ENCODE results near the gene CLIC3. TPM values are rescaled to one million over a fixed set of nuclear protein-coding genes. Genes with fewer than 3 reads are reported as not detected.

CLIC3 gene, protein sequence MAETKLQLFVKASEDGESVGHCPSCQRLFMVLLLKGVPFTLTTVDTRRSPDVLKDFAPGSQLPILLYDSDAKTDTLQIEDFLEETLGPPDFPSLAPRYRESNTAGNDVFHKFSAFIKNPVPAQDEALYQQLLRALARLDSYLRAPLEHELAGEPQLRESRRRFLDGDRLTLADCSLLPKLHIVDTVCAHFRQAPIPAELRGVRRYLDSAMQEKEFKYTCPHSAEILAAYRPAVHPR
- total RNA-seq = not detected

DNA sequence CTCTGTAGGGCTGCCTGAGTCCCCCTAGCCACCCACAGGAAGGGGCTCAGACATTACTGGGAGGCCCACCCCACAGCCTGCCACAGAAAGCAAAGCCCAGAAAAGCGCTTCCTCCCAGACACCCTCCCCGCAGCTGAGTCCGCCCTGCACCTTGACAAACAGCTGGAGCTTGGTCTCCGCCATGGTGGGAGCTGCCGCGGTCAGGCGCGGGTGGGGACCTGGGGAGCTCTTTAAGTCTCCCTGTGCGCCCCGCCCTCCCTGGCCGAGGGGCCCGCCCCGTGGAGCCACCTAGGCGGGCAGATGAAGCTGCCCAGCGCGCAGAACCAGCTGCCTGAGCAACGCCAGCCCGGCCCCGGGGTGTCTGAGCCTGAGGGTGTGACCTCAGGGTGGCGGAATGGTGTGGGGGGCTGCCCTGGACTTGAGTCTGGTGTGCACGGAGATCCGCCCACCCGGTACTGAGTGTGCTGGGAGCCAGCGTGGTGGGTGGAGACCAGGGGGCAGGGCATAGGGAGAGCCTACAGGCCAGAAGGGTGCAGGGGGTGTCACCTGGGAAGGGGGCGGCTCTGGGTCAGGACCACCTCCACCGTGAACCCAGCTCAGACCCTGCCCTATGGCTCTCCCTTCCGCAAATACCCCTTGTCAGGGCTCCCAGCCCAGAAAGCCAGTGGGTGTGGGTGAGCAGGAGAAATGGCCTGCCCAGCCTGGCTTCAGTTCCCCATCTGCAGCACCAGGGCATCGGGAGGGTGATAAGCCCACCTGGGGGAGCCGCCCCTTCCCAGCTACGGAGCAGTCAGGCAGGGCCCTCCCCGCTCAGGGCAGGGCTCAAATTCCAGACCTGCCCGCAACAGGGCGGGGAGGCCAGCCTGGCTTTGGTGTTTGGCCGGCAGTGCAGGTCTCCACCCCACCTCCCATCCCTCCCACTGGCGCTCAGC lies at the start of gene CLIC3:
CLIC3 (minus strand) TSS at position 208 of the 932 bp plus-strand sequence; CDS start at position 183, 25 bp downstream.
- intact Hi-C loops (cut with micrococcal nuclease) = no loop called here
- Mint-ChIP-seq H3K27me3 (ENCODE audit: low read depth) (peaks cover 13% of the 10 kb centered on the region), H3K9me3 (no peaks in the 10 kb centered on the region), H3K27ac (no peak within 1 kb of the TSS), H3K36me3 (ENCODE audit: low read depth) (peaks cover 9% of the 10 kb centered on the region), H3K4me1 (ENCODE audit: low read depth) (peaks cover 21% of the 10 kb centered on the region), H3K4me3 (no peak within 1 kb of the TSS)
- no peak for DNase-seq
- CTCF ChIA-PET = interaction anchor here (0.8 to 1.6 kb wide), 2 partner anchors 33 to 50 kb away, joined by 5 to 15 read pairs; no protein-coding TSS in a partner anchor

DNA sequence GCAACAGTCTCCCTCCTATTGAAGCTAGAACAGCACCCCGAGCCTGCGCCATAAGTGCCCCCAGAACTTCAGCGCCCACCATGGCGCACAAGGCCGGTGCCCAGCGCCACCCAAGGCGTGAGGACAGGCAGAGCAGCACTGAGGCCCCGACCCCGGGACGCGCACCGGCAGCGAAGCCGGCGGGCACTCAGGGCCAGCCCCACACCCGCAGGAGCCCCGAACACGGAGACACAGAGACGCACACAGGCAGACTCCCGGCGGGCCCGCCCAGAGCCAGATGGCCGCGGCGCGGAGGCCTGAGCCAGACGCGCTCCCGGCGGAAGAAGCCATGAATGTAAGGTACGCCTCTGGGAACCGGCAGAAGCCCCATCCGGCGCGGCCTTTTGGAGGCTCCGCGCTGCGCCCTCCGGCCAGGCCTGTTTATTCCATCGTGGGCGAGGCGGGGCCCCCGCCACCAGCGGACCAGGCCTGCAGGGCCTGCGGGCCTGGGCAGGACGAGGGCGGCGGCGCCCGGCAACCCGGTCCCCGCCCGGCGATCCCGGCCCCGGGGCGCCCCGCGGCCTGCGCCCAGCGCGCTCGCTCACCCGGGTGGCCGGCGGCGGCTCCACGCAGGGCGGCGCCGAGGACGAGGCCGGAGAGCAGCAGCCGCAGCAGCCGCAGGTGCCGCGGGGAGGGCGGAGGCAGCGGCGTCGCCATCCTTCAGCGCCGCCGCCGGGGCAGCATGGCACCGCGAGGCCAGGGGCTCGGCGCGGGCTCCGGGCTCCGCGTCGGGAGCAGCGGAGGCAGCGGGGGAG lies 49.1 kb upstream of the CLIC3 start:
- Mint-ChIP-seq H3K9me3 (no peaks in the 10 kb centered on the region), H3K4me3 (peak overlapping the region; percentile 50), H3K4me1 (ENCODE audit: low read depth) (peaks cover 14% of the 10 kb centered on the region), H3K27ac (no peak overlapping the region), H3K27me3 (ENCODE audit: low read depth) (peaks cover 45% of the 10 kb centered on the region), H3K36me3 (ENCODE audit: low read depth) (no peaks in the 10 kb centered on the region)
- intact Hi-C loops (cut with micrococcal nuclease) = loop anchor here (1.0 to 5.0 kb wide), 3 partner anchors 22 to 192 kb away; no protein-coding TSS in a partner anchor
- no peak for DNase-seq
- CTCF ChIA-PET = interaction anchor here (0.7 to 2.2 kb wide), 5 partner anchors 10 to 38 kb away, joined by 3 to 13 read pairs (median 5); no protein-coding TSS in a partner anchor

GRCh38 chr9:137044502-137045177 lies 48.3 kb upstream of the CLIC3 start:
- Mint-ChIP-seq H3K4me3 (peak overlapping the region; percentile 49), H3K27me3 (ENCODE audit: low read depth) (peaks cover 39% of the 10 kb centered on the region), H3K36me3 (ENCODE audit: low read depth) (no peaks in the 10 kb centered on the region), H3K27ac (no peak overlapping the region), H3K9me3 (no peaks in the 10 kb centered on the region), H3K4me1 (ENCODE audit: low read depth) (peaks cover 11% of the 10 kb centered on the region)
- intact Hi-C loops (cut with micrococcal nuclease) = loop anchor here (5.0 kb wide), 2 partner anchors 83 to 193 kb away; no protein-coding TSS in a partner anchor
- no peak for DNase-seq
- CTCF ChIA-PET = interaction anchor here (0.7 to 2.2 kb wide), 5 partner anchors 9 to 33 kb away, joined by 3 to 13 read pairs (median 4); no protein-coding TSS in a partner anchor

- H3K4me1 Mint-ChIP-seq (ENCODE audit: low read depth) = peaks cover 9% of the 10 kb centered on the region
- no peak overlapping the region for H3K4me3 Mint-ChIP-seq
- H3K27me3 Mint-ChIP-seq (ENCODE audit: low read depth) = peaks cover 36% of the 10 kb centered on the region
- no peaks in the 10 kb centered on the region for H3K9me3 Mint-ChIP-seq
- DNase-seq = no peak
- CTCF ChIA-PET = interaction anchor here (1.1 to 2.2 kb wide), 3 partner anchors 9 to 20 kb away, joined by 3 to 13 read pairs (median 7); no protein-coding TSS in a partner anchor
- intact Hi-C loops (cut with micrococcal nuclease) = no loop called here
- no peaks in the 10 kb centered on the region for H3K36me3 Mint-ChIP-seq (ENCODE audit: low read depth)
- H3K27ac Mint-ChIP-seq = no peak overlapping the region
These were observed 47.7 kb upstream of the CLIC3 start for GRCh38 chr9:137044037-137044436.

DNA sequence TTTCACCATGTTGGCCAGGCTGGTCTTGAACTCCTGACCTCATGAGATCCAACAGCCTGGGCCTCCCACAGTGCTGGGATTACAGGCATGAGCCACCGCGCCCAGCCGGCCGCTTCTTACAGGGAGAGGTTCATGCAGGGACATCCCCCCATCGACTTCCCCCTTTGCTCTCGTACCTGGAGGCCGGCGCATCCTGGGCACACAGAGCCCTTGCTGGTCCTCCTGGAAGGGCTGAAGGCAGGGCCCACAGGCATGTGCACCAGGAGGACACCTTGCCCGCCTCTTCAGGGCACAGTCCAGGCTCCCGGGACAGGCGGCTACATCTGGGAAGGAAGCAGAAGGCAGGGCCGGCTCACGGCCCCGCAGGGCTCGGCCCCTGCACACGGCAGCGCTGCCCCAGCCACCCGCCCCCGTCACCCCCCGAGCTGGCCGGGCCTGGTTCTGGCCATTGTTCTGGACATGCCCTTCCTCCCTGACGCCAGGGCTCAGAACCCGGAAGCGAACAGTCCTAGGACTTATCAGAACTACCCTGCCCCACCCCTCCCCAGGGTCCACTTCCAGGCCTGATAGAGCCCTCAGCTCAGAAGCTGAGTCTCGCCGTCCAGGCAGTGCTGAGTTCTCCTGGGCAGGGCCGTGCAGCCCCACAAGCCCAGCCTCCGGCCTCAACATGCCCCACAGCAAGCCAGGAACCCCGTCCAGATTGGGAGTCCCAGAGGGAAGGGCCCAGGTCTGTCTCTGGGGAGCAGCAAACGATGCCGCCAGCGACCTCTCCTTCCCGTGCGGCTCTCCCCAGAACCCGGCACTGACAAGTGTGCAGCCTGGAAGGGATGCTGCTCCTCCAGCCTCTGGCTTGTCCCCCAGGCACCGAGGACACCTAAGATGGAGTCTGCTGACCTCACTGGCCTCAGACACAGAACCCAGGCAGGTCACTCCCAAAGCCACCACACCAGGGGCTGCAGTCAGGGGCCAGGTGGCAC lies 46.7 kb upstream of the CLIC3 start:
- CTCF ChIA-PET = interaction anchor here (2.1 to 2.2 kb wide), 2 partner anchors 8 to 14 kb away, joined by 5 to 13 read pairs; no protein-coding TSS in a partner anchor
- H3K4me3 Mint-ChIP-seq = no peak overlapping the region
- peaks cover 9% of the 10 kb centered on the region for H3K4me1 Mint-ChIP-seq (ENCODE audit: low read depth)

GRCh38 chr9:137041124-137041523 lies 44.8 kb upstream of the CLIC3 start:
- H3K27ac Mint-ChIP-seq = no peak overlapping the region
- DNase-seq = no peak

More for the DNA sequence above, 46.7 kb upstream of the CLIC3 start:
- intact Hi-C loops (cut with micrococcal nuclease) = no loop called here
- DNase-seq = no peak
- H3K27ac Mint-ChIP-seq = no peak overlapping the region
- H3K27me3 Mint-ChIP-seq (ENCODE audit: low read depth) = peaks cover 34% of the 10 kb centered on the region
- H3K9me3 Mint-ChIP-seq = no peaks in the 10 kb centered on the region
- H3K36me3 Mint-ChIP-seq (ENCODE audit: low read depth) = no peaks in the 10 kb centered on the region

DNA sequence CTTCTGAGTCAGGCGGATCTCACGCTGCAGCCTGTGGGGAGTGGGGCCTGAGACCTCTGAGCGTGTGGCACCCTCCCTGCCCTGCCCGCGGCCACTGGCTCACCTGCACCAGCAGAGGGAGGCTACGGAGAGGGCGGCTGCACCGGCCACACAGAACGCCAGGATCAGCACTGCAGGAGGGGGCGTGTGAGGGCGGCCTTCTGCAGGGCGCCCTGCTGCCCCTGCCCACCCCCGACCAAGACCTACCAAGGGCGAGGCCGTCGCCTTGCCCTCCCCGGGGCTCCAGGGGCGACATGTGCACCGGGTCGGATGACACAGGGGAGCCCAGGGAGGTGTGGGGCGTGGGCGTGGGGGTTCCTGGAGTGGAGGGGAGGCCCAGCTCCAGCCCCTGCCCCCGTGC lies 44.2 kb upstream of the CLIC3 start:
- H3K27ac Mint-ChIP-seq = no peak overlapping the region
- H3K27me3 Mint-ChIP-seq (ENCODE audit: low read depth) = peaks cover 18% of the 10 kb centered on the region
- H3K9me3 Mint-ChIP-seq = no peaks in the 10 kb centered on the region
- no peaks in the 10 kb centered on the region for H3K36me3 Mint-ChIP-seq (ENCODE audit: low read depth)
- peaks cover 6% of the 10 kb centered on the region for H3K4me1 Mint-ChIP-seq (ENCODE audit: low read depth)
- no peak for DNase-seq
- CTCF ChIA-PET = no interaction called here
- intact Hi-C loops (cut with micrococcal nuclease) = no loop called here
- no peak overlapping the region for H3K4me3 Mint-ChIP-seq

More at GRCh38 chr9:137041124-137041523, 44.8 kb upstream of the CLIC3 start:
- Mint-ChIP-seq H3K4me3 (no peak overlapping the region), H3K9me3 (no peaks in the 10 kb centered on the region), H3K36me3 (ENCODE audit: low read depth) (no peaks in the 10 kb centered on the region), H3K4me1 (ENCODE audit: low read depth) (peaks cover 6% of the 10 kb centered on the region), H3K27me3 (ENCODE audit: low read depth) (peaks cover 18% of the 10 kb centered on the region)
- CTCF ChIA-PET = no interaction called here
- intact Hi-C loops (cut with micrococcal nuclease) = no loop called here

DNA sequence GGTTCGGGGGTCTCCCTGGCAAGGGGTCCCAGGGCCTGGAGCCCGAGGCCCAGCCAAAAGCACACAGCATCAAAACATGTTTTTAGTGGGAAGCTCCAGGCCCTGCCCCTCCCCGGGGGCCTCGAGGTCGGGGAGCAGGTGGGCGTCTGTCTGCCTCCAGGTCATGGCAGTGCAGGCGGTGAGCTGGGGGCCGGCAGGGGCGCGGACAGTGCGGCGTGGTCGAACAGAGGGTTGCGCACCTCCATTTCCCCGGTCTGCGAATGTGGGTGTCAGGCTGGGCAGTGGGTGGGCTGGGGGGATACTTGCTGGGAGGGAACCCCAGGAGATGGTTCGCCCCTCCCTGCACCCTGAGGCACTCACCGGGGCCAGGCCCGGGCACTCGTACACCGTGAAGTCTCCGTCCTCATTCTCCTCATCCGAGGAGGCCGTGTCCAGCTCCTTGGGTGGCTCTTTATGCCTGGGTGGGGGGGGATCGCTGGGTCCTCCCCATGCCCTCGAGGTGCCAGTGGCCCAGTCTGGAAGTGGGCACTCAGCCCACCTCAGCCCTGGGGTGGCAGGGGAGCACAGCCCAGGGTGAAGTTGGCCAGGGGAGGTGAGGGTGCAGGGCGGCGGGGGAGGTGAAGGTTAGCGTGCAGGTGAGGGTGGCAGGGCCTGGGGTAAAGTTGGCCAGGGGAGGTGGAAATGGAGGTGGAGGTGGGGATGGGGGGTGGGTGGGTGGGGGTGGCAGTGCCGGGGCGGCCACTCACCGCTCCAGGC lies 43.4 kb upstream of the CLIC3 start:
- Mint-ChIP-seq H3K27me3 (ENCODE audit: low read depth) (peaks cover 14% of the 10 kb centered on the region), H3K36me3 (ENCODE audit: low read depth) (no peaks in the 10 kb centered on the region), H3K27ac (no peak overlapping the region), H3K4me1 (ENCODE audit: low read depth) (peaks cover 7% of the 10 kb centered on the region), H3K4me3 (no peak overlapping the region), H3K9me3 (no peaks in the 10 kb centered on the region)
- CTCF ChIA-PET = interaction anchor here (0.7 to 2.5 kb wide), 4 partner anchors 9 to 28 kb away, joined by 3 to 12 read pairs (median 4); no protein-coding TSS in a partner anchor
- no peak for DNase-seq
- intact Hi-C loops (cut with micrococcal nuclease) = no loop called here

DNA sequence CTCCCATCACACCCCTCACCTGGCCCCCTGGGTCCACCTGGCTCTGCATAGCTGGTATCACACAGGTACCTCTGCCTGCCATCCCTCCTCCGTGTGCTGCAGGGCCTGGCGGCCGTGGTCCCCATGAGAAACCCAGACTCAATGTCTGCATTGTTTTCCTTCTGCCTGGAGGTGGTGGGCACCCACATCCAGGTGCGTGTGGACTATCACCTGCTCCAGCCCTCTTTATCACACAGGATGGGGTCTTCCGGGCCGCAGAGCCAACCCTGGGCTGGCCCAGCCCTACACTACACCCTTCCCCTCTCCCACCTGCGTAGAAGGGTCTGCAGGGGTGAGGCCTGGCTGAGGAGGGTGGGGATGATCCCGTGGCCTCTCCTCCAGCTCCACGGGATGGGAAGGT lies 42.5 kb upstream of the CLIC3 start:
- DNase-seq = no peak
- no peak overlapping the region for H3K4me3 Mint-ChIP-seq
- H3K9me3 Mint-ChIP-seq = no peaks in the 10 kb centered on the region
- CTCF ChIA-PET = interaction anchor here (1.7 to 2.5 kb wide), 3 partner anchors 10 to 29 kb away, joined by 4 to 12 read pairs (median 5); no protein-coding TSS in a partner anchor
- H3K27ac Mint-ChIP-seq = no peak overlapping the region
- no peaks in the 10 kb centered on the region for H3K36me3 Mint-ChIP-seq (ENCODE audit: low read depth)
- H3K4me1 Mint-ChIP-seq (ENCODE audit: low read depth) = peaks cover 10% of the 10 kb centered on the region
- intact Hi-C loops (cut with micrococcal nuclease) = no loop called here
- H3K27me3 Mint-ChIP-seq (ENCODE audit: low read depth) = peaks cover 6% of the 10 kb centered on the region

- intact Hi-C loops (cut with micrococcal nuclease) = no loop called here
- no peaks in the 10 kb centered on the region for H3K36me3 Mint-ChIP-seq (ENCODE audit: low read depth)
- H3K9me3 Mint-ChIP-seq = no peaks in the 10 kb centered on the region
- no peak overlapping the region for H3K4me3 Mint-ChIP-seq
- DNase-seq = no peak
- no peaks in the 10 kb centered on the region for H3K27me3 Mint-ChIP-seq (ENCODE audit: low read depth)
- CTCF ChIA-PET = interaction anchor here (0.6 to 5.0 kb wide), 4 partner anchors 8 to 124 kb away, joined by 3 to 48 read pairs (median 21); no protein-coding TSS in a partner anchor
- peaks cover 14% of the 10 kb centered on the region for H3K4me1 Mint-ChIP-seq (ENCODE audit: low read depth)
- no peak overlapping the region for H3K27ac Mint-ChIP-seq
These were observed 41.1 kb upstream of the CLIC3 start for GRCh38 chr9:137037483-137037882.
